Measurements from ENCODE around the gene COBL.
A peak's percentile ranks its signal among the peaks of the same experiment; 100 is the strongest.
"Not testable (repeated sequence)": the region's sequence is repeated elsewhere in the genome, so short reads cannot be mapped to it uniquely, and the experiment has no call there.

The COBL gene

GRCh38 chr7:51228386-51228958 is 88.1 kb downstream of the COBL start:
- no peak for DNase-seq

GRCh38 chr7:51227861-51228260 is 88.7 kb downstream of the COBL start:
- no peak for DNase-seq

DNA sequence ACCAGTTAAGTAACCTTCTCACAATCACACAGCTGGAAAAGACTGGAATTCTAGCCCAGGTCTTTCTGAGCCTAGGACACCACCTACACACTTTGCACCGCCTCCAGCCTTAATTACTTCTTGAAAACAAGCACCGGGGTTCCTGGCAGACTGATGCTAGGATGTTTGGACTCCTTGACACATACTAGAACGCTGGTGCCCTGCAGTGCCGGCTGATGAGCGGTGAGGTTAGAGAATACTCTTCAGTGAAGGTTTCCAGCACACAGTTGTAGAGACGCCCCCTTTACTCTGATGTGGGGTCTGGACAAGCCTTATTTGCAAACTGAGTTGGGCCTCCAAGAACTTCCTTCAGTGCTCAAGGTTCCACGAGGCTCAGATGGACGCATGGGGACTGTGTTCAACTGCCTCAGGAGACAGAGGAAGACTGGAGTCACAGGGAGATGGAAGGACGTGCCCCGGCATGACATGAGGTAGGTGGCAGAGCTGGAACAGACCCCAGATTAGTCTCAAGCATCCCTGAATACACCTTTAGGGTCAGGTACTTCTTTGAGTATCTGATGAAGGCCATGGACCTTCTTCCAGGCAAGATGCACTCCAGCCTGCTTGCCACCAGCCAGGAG is 89.6 kb downstream of the COBL start:
- no peak for DNase-seq

- no peak for DNase-seq
Observed at GRCh38 chr7:51226063-51226755, 90.4 kb downstream of the COBL start.

DNA sequence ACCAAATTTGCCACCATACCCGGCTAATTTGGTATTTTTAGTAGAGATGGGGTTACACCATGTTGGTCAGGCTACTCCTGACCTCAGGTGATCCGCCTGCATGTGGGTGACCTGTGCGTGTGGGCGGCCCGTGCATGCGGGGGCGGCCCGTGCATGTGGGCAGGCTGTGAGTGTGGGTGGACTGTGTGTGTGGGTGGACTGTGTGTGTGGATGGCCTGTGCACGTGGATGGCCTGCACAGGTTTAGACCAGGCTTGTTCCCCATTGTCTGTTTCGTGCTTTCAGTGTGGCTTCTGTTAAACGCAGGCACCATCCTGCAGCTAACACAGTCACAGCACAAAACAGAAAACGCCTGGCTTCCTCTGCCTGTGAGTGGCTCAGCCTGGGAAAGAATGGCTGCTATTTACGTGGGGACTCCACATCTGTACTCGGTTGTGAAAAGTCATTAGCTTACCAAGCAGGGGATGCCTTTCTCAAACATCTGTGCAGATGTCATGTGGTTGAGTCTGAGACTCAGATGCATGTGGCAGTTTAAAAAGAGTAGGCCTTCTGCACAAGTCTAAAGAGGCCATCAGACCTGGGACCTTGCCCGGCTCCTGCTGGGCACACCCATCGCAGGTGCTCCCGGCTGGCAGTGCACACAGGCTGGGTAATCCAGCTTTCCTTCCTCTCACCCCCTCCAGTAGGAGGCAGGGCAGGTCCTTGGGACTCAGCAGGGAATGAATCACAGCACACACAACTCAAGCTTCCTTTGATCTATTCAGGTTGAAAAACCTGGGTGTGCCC is 91.6 kb downstream of the COBL start:
- DNase-seq: peak; percentile 51

DNA sequence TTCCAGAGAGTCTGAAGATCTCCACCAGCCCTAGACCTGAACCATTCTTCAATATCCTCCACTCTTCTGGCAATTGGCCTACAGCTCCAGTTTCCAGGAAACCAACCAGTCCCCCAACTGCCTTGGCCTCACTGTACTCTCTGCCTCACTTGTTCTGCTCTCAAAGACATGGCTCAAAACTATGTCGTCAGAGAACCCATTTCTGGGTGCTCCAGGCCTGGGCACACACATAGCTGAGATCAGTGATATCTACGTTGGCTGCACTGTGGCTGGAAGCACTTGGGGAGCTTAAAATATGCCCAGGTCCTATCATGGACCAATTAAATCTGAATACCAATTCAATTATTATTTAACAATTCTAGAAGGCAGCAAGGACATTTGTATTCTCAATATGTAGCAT is 93.1 kb downstream of the COBL start:
- no peak for DNase-seq

GRCh38 chr7:51222916-51223315 is 93.7 kb downstream of the COBL start:
- DNase-seq: no peak

DNA sequence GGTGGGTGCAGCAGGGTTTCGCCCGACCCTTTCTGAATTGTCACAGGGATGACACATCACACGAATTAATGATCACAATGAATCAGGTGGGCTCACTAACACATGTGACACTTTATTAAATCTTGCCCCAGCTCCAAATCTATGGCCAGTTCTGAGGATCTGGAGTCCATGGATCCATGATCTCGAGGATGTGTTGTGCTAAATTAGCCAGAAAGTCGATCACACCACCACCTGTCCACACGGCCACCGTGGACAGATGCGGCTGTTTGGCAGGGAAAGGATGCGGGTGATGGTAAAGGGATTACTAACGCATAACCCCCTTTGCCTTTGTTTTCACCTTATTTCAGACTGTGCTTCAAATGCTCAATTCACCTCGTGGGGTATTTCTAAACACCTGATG is 96.4 kb downstream of the COBL start:
- no peak for DNase-seq

DNA sequence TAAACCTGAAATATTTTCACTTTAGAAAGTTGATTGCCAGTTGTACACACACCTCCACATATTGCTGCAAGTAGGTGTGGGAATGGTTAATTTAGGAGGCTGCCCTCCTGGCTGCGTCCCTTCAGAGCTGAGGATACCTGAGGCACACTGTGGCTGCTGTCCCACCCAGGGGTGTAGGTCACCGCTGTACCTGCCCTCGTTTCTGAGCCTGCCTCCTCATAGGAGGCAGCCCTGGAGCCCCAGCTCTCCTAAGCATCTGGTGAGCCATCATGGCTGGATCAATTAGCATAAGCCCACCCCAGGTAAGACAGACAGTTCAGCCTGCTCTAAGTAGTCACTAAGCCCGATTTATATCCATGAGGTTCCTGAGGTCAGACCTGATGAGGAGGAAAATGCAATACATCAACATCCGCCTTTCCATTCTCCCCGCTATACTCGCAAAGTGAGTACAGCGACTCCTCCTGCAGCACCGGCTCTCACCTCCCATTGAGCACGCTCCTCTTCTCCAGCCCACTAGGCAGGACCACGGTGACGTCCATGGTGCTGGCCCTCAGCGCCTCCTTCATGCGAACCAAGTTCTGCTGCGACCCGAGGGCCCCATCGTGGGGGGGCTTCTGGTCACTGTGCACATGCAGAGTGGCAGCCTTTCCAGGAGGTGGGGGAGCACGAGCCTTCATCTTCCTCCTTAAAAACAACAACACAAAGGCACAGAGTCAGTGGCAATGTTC is 97.2 kb downstream of the COBL start:
- DNase-seq: no peak

GRCh38 chr7:51217804-51218203 is 98.8 kb downstream of the COBL start:
- DNase-seq: no peak

DNA sequence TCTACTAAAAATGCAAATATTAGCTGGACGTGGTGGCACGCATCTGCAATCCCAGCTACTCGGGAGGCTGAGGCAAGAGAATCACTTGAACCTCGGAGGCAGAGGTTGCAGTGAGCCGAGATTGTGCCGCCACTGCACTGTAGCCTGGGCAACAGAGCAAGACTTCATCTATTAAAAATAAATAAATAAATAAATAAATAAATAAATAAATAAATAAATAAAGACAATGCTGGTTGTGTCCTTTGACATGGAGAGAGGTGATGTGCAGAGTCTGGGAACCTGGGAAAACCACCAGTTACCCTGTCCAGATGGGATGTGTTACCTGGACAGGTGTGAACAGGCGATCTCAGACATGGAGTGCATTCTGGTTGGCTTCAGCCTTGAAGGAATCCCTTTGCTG is 102.5 kb downstream of the COBL start:
- DNase-seq: no peak

DNA sequence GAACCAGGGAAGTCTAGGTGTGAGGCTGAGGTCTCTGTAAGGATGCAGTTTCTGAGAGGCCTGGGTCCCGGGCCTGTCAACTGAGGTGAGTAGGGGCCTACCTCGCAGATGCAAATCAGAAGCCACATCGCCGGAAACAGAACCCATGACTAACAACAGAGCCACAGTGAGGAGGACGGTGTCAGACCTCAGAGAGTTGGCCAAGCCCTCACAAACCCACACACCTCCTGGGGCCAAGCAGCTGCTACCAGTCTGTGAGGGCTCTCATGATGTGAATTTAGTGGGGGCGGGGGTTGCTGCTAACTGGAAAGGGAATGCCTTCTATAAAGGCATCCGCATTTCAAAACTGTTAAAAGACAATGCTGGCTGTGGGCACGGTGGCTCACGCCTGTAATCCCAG is 103.0 kb downstream of the COBL start:
- no peak for DNase-seq

- no peak for DNase-seq
Observed at GRCh38 chr7:51210766-51211165, 105.8 kb downstream of the COBL start.

GRCh38 chr7:51209426-51209825 is 107.2 kb downstream of the COBL start:
- DNase-seq: no peak

GRCh38 chr7:51208125-51208524 is 108.5 kb downstream of the COBL start:
- not testable (repeated sequence) for DNase-seq

- no peak for DNase-seq
Observed at GRCh38 chr7:51198654-51199053, 118.0 kb downstream of the COBL start.

DNA sequence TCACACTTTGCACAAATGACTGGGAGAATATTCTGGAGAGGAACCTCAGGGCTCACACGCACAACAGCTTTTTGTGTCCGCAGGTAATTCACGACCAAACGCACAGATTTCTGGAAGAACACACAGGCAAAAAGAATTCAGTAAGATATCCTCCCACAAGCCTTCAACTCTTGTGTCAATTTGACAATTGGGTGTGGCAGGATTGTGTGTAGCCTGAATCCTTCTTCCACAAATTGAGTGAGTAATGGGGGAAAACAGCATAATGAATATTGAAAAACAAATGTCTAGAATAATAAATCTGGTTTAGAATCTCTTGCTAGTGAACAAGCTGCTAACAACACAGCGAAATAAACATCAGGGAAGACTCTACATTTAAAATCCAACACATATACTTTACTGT is 125.6 kb downstream of the COBL start:
- no peak for DNase-seq

- DNase-seq: no peak
Observed at GRCh38 chr7:51189777-51190176, 126.8 kb downstream of the COBL start.

- no peak for DNase-seq
Observed at GRCh38 chr7:51188987-51189386, 127.6 kb downstream of the COBL start.

GRCh38 chr7:51187941-51188340 is 128.7 kb downstream of the COBL start:
- DNase-seq: peak; percentile 32

GRCh38 chr7:51186531-51186930 is 130.1 kb downstream of the COBL start:
- DNase-seq: no peak

GRCh38 chr7:51182636-51183166 is 133.9 kb downstream of the COBL start:
- DNase-seq: no peak

- no peak for DNase-seq
Observed at GRCh38 chr7:51180092-51180491, 136.5 kb downstream of the COBL start.

Data from NCI-H510A (cell line).